ENCODE measurements around the gene ZNF606. TPM values are rescaled to one million over a fixed set of nuclear protein-coding genes. Genes with fewer than 3 reads are reported as not detected.

ZNF606 gene
- 11.5 and 12.4 TPM in 2 replicates for total RNA-seq (2014; rRNA removed; shearing (Covaris generic); ENCODE audit: low replicate concordance)

DNA sequence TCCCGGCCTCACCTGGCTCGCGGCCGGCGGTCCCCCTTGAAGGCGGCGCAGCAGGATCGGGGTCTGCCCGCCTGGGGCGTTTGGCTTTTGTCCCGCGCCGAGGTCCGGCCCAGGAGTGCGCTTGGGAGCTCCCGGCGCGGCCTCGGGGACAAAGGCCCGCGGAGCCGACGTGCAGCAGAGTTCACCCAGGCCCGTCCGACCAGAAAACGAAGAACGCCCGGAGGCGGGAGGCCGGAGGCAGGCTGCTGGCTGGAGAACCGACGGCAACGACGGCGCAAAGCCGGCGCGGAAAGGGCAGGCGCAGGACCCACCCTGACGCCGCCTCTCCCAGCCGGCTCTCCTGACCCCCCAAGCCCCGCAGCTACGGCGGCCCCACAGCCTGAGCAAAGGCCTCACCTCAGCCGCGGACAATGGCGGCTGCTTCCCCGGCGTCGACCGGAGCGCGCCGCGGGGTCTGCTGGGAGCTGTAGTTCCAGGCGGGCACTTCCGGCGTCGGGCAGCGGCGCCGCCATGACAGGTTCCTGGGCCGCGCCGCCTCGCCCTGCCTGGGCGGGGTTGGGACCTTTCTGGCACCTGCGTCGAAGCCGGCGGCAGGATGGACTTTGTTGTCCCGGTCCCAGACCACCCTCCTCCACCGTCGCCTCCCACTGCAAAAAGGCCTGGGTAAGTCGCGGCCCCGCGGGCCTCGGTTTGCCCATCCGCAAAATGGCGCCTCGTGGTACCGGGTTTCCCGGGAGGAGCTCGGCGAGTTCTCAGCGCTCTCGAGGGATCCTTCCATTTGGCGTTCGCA lies at the start of gene ZNF606:
TSS of gene ZNF606 (minus strand) at position 437 of the 790 bp plus-strand sequence. CDS start 1,501 bp downstream, outside the sequence.
- Histone ChIP-seq H3K4me3 (peak within 1 kb of the TSS; percentile 89), H3K9me3 (peaks cover 69% of the 10 kb centered on the region), H3K36me3 (peaks cover 53% of the 10 kb centered on the region), H3K27me3 (no peaks in the 10 kb centered on the region)
- DNase-seq: peak; percentile 88

DNA sequence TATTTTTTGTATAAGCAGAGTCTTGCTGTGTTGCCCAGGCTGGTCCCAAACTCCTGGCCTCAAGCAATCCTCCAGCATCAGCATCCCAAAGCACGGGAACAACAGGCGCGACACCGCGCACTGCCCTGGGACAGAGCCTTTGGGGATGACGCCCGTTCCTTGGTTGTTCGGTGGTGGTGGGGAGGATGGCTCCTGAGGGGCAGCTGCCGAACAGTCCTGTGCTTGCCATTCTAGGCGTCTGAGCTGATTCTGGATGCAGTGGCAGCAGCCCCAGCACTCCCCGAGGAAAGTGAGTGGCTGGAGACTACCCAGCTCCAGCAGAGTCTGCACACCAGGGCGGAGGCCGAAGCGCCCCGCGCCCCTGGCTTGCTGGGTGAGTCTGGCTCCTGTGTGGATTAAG lies 49.6 kb upstream of the ZNF606 start:
- H3K36me3 ChIP-seq: no peaks in the 10 kb centered on the region
- H3K27me3 ChIP-seq: no peaks in the 10 kb centered on the region
- no peak for DNase-seq
- H3K9me3 ChIP-seq: peaks cover 6% of the 10 kb centered on the region
- no peak overlapping the region for H3K4me3 ChIP-seq

DNA sequence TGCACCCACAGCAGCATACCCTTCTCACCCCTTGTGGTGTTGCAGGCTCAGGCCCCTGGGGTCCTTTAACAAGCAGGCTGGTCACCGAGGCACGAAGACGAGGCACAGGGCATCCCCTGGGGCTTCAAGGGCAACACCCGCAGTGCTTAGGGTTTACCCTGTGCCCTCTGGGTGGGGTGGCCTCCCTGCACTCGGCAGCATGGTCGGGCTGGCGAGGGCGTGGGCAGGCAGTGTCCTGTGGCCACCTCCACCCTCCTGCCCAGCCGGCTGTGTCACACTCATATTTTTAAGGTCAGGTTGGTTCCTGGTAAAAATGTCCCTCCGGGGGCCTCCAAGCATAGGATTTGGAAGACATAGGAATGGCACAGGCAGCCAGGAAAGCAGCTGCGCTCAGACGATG lies 45.1 kb upstream of the ZNF606 start:
- no peak for DNase-seq
- Histone ChIP-seq H3K27me3 (no peaks in the 10 kb centered on the region), H3K4me3 (no peak overlapping the region), H3K9me3 (no peaks in the 10 kb centered on the region; the same call in 1 of the 2 replicates), H3K36me3 (no peaks in the 10 kb centered on the region)

DNA sequence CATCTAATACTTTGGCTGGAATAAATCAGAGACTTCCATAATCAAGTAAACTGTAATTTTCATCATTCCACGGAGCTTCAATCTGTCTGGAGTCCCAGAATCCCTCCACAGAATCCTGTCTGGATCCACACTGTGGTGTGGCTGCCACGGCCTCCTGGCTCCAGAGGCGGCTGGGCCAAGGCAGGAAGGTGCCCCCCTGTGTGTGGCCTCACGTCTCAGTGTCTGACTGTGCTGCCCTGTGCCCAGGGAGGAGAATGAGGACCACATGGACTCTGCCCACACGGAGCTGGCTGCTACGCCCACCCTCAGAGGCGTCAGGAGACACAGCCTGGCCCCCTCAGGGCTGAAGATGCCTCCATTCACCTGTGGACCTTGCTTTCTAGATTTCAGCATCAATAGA lies 44.2 kb upstream of the ZNF606 start:
- Histone ChIP-seq H3K27me3 (no peaks in the 10 kb centered on the region), H3K36me3 (no peaks in the 10 kb centered on the region)

DNA sequence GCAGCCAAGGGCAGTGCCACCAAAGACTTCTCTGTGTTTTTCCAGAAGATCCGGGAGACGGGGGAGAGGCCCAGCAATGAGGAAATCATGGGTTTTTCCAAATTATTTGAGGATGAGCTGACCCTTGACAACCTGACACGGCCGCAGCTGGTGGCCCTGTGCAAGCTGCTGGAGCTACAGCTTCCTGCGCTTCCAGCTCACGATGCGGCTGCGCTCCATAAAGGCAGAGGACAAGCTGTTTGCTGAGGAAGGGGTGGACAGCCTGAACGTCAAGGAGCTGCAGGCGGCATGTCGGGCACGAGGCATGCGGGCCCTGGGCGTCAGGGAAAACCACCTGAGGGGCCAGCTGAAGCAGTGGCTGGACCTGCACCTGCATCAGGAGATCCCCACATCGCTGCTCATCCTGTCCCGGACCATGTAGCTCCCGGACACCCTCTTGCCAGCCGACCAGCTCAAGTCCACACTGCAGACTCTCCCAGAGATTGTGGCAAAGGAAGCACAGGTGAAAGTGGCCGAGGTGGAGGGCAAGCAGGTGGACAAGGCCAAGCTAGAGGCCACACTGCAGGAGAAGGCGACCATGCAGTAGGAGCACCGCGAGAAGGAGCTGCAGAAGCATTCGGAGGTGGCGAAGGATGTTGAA lies 42.9 kb upstream of the ZNF606 start:
- no peaks in the 10 kb centered on the region; the same call in 1 of the 2 replicates for H3K9me3 ChIP-seq
- H3K27me3 ChIP-seq: no peaks in the 10 kb centered on the region
- no peak for DNase-seq
- H3K36me3 ChIP-seq: no peaks in the 10 kb centered on the region
- H3K4me3 ChIP-seq: no peak overlapping the region

More for the DNA sequence above, 44.2 kb upstream of the ZNF606 start:
- no peak for DNase-seq
- Histone ChIP-seq H3K9me3 (no peaks in the 10 kb centered on the region; the same call in 1 of the 2 replicates), H3K4me3 (no peak overlapping the region)

DNA sequence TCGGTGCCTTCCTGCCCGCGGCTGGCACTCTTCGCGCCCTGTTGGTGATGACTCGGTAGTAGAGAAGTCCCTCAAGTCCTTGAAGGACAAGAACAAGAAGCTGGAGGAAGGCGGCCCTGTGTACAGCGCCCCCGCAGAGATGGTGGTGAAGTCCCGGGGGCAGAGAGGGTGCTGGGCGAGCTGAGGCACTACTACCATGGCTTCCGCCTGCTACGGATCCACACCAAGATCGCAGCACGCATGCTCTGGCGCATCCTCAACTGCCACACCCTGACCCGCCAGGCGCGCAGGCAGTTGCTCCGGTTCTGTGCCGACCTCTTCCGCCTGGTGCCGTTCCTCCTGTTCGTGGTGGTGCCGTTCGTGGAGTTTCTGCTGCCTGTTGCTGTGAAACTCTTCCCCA lies 42.3 kb upstream of the ZNF606 start:
- no peak for DNase-seq
- Histone ChIP-seq H3K27me3 (no peaks in the 10 kb centered on the region), H3K36me3 (no peaks in the 10 kb centered on the region), H3K4me3 (no peak overlapping the region), H3K9me3 (no peaks in the 10 kb centered on the region; the same call in 1 of the 2 replicates)

DNA sequence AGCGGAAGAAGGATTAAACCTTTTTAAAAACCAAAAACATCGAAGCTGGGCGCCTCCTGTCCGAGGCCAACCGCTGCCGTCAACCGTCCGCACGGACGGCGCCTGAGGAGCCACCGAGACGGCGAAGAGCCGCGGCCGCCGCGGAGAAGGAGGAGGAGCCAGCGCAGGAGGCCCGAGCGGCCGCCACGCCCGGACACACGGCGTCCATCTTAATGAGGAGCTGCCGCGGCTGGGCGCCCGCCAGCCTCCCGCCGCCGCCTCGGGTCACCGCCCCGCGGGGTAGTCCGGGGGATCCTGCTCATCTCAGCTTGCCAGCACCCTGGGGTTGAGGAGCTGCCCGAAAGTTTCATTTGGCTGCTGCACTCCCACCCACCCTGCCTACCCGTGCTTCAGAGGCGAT lies 41.8 kb upstream of the ZNF606 start:
- no peaks in the 10 kb centered on the region; the same call in 1 of the 2 replicates for H3K9me3 ChIP-seq
- no peaks in the 10 kb centered on the region for H3K27me3 ChIP-seq
- no peak overlapping the region for H3K4me3 ChIP-seq
- H3K36me3 ChIP-seq: no peaks in the 10 kb centered on the region
- DNase-seq: no peak

DNA sequence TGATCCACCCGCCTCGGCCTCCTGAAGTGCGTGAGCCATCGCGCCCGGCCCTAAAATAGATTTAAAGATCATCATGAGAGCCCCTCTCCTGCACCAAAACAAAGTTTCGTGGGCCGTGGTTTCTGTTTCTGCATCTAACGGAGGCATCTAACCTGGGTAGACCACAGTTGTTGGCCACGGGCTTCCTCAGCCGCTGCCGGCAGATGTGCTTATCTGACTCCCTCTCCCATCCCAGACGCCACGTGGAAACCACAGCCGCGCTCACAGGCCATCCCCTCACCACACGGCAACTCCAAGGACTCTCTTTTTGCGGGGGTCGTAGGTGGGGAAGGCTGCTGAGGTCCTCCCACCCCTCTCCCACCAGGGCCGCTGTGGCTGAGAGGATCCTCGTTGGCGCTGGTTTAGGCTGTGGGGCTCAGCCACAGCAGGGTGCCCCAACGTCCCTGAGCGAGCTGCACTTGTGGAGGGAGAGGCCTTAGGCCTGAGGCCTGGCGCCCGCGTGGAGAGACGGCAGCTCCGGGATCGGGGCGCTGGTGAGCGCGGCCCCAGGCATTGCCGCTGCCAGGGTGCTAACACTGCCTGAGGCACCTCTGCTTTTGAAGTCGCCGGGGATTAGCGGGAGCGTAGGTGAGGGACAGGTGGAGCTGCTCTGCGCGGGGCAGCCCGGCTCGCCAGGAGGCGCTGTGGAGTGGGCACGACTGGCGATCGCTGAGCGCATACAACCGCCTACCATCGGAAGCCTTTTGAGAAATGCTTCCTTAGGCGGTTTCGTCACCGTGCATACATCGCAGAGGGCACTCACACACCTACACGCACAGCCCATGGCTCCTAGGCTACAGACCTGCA lies 40.1 kb upstream of the ZNF606 start:
- no peaks in the 10 kb centered on the region for H3K27me3 ChIP-seq
- no peak for DNase-seq
- H3K4me3 ChIP-seq: no peak overlapping the region
- no peaks in the 10 kb centered on the region; the same call in 1 of the 2 replicates for H3K9me3 ChIP-seq
- H3K36me3 ChIP-seq: no peaks in the 10 kb centered on the region

DNA sequence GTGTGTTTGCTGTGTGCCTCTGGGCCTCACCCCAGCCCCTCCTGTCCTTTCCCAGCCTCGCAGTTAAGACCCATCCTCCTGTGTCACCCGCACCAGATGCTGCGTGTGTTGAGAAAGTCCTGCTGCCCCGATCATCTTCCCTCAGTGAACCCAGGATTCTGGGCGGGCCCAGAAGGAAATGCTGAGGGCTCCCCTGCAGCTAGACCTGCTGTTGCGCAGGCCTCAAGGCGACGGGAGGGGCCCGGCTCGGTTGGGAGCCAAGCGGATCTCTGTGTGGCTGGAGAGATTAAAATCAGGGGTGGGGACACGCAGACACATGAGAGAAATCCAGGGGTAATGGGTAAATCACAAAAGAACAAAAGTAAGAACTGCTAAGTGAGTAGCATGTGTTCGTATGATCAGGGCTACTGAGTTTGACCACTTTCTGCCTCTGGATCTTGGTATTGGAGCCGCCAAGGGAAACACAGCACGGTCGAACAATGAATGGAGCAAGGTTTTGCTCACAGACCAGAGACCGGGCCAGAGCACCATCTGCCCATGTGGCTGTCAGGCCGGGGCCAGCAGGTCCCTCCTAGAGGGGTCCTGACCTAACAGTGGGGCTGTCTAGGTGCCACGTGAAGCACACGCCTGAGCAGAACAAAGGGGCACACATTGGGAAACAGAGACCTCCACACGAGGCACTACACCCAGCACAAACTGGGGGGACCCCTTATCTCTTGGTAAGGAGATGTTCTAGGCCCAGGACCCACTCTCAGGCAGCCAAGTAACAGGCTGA lies 38.3 kb upstream of the ZNF606 start:
- DNase-seq: no peak
- H3K27me3 ChIP-seq: no peaks in the 10 kb centered on the region
- no peak overlapping the region for H3K4me3 ChIP-seq
- no peaks in the 10 kb centered on the region; the same call in 1 of the 2 replicates for H3K9me3 ChIP-seq
- H3K36me3 ChIP-seq: no peaks in the 10 kb centered on the region

DNA sequence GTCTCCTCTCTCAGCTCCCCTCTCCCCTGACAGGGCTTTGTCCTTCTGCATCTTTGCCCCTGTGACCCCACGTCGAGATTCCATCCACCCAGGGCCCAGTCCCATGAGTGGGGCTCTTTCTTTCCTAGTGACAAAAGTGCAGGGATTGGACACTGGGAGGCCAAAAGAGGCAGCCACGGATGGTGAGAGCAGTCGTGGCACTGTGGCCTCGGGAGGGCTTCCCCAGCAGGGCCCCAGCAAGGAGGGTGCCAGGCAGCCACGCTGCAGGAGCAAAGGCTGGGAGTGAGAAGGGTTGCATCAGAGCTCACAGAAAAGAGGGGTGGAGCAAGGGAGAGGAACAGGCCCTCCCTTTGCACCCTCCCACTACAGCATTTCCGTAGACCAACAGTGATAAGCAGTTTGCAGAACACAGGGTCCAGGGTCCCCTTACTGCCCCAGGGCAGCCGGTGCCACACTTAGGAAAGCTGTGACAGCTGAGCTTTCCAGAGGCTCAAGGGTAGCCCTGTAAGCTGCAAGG lies 36.1 kb upstream of the ZNF606 start:
- DNase-seq: no peak
- H3K4me3 ChIP-seq: no peak overlapping the region
- peaks cover under 1% of the 10 kb centered on the region; the same call in 1 of the 2 replicates for H3K9me3 ChIP-seq
- H3K36me3 ChIP-seq: no peaks in the 10 kb centered on the region
- H3K27me3 ChIP-seq: no peaks in the 10 kb centered on the region

DNA sequence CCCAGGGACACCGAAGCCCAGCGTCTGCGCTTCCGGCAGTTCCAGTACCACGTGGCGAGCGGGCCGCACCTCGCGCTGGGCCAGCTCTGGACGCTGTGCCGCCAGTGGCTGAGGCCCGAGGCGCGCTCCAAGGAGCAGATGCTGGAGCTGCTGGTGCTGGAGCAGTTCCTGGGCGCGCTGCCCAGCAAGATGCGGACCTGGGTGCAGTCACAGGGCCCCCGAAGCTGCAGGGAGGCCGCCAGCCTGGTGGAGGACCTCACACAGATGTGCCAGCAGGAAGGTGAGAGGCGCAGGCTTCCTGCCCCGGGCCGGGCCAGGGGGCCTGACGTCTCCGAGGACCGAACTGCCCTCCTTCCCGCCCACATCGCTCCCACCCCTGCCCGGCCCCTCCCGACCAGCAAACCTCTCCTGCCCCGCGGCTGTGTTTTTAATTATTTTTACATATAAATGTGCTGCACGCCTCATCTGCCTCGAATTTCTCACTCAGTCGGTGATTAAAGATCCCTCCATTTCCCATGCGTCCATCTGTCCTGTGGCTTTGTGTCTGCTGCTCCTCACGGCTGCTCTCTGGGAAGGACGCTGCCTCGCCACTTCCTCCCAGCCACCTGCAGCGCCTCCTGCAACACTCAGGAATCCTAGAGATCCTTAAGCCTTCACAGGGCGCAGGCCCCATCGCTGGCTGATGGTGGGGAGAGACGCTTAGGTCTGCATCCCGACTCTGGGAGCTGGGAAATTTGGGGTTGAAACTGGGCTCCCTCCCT lies 35.5 kb upstream of the ZNF606 start:
- H3K9me3 ChIP-seq: peaks cover 3% of the 10 kb centered on the region; the same call in 1 of the 2 replicates
- DNase-seq: no peak
- no peaks in the 10 kb centered on the region for H3K27me3 ChIP-seq
- H3K36me3 ChIP-seq: no peaks in the 10 kb centered on the region
- no peak overlapping the region for H3K4me3 ChIP-seq

DNA sequence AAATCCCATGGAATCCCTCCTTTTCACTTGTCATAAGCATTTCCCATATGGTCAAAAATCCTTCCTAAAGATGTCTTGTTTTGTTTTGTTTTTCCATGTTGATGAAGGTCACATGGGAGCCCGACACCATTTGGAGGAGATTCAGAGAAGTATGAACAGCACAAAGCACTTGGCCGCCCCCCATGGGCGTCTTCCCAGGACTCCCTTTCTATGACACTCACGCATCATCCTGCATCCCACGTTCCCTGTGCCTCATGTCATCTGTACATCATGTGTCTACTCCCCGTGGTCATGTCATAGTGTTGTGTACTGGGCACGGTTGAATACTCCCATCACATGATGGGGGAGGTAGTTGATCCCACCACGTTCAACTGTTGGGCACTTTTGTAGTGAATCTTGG lies 33.2 kb upstream of the ZNF606 start:
- Histone ChIP-seq H3K27me3 (no peaks in the 10 kb centered on the region), H3K36me3 (no peaks in the 10 kb centered on the region), H3K4me3 (no peak overlapping the region), H3K9me3 (peaks cover 3% of the 10 kb centered on the region; the same call in 1 of the 2 replicates)
- DNase-seq: no peak

DNA sequence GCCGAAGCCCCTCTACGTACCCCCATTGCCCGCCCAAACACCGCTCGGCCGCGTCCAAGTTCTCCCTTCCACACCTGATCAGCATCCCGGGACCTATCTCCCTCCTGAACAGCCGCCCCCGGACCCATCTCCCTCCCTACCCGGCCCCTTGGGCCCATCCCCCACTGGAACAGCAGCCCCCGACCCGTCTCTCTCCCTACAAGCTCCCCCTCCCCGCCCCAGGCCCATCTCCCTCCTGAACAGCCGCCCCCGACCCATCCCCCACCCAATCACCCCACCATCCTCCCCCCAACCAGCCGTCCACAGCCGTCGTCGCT lies 31.8 kb upstream of the ZNF606 start:
- no peak overlapping the region for H3K4me3 ChIP-seq
- peaks cover 3% of the 10 kb centered on the region; the same call in 1 of the 2 replicates for H3K9me3 ChIP-seq

DNA sequence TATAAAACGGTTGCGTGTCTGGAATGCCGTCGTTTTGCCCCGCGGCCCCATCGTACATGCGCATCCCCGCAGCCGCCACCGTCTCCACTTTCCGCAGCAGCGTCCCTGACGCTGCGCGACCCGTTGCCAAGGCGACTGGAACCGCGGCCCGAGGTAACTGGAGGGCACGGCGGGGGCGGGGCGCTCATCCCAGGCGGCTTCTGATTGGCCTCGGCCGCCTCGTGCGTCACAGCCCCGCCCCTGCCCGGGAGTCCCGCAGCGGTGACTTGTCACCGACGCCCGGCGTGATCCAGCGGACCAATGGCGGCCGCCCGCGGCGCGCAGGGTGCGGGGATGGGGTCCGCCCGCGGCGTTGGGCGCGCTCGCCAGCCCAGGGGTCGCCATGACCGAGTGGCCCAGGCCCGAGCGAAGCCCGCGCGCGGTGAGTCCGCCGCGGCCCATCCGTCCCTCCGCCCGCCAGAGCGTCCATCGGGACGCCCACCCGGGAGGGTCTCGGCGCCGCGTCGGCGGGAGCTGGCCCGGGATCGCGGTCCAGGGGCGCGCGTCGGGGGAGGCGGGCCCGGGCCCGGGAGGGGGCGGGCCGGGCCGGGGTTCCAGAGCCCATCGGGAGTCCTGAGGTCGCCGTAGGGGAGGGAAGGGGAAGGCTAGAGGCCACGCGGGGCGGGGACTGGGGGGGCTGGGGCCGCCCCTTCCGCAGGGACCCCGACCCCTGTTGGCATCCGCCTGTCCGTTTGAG lies 31.3 kb upstream of the ZNF606 start, which contains the start of gene ZSCAN1:
TSS of gene ZSCAN1 (plus strand) at position 285 of the 736 bp plus-strand sequence. CDS start 3,812 bp downstream, outside the sequence.
- peaks cover 3% of the 10 kb centered on the region; the same call in 1 of the 2 replicates for H3K9me3 ChIP-seq
- DNase-seq: no peak

More for the DNA sequence above, 31.8 kb upstream of the ZNF606 start:
- Histone ChIP-seq H3K27me3 (no peaks in the 10 kb centered on the region), H3K36me3 (no peaks in the 10 kb centered on the region)
- DNase-seq: no peak

DNA sequence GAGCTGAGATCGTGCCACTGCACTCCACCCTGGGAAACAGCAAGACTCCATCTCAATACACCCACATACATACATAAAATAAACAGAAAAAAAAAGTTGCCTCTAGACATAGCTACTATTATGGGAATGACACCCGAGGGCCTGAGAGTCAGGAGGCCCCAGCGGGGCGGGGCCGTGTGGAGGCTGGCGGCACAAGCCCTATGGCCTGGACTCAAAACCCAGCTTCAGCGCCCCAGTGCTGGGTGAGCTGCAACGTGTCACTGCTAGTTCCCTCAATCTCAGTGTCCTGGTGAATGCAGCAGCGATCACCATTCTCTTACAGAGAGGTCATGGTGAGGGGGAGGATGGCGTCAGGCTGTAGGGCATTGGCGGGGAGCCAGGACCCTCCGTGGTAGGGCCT lies 22.0 kb upstream of the ZNF606 start:
- no peaks in the 10 kb centered on the region for H3K36me3 ChIP-seq
- no peaks in the 10 kb centered on the region for H3K27me3 ChIP-seq
- H3K4me3 ChIP-seq: no peak overlapping the region
- no peak for DNase-seq
- H3K9me3 ChIP-seq: 0 out of 2 replicates have a peak, but pooled peaks cover 2% of the 10 kb centered on the region

More for the DNA sequence above, 31.3 kb upstream of the ZNF606 start, which contains the start of gene ZSCAN1:
- Histone ChIP-seq H3K27me3 (no peaks in the 10 kb centered on the region), H3K4me3 (no peak within 1 kb of the TSS), H3K36me3 (no peaks in the 10 kb centered on the region)
